HEK293T (cell line): ENCODE data around the gene PF4V1.

Experiments used
- CTCF ChIA-PET: fragments of 350-600 bp; formaldehyde crosslinking; extraction: SDS; loops from one replicate; lab custom pipeline; 2021; ENCODE audit warnings: antibody characterized with exemption, inconsistent platforms; lab: Yijun Ruan, JAX
- POLR2A ChIA-PET: fragments of 350-600 bp; formaldehyde crosslinking; extraction: SDS; loops from one replicate; lab custom pipeline; 2020; ENCODE audit warnings: antibody characterized with exemption, inconsistent platforms; lab: Yijun Ruan, JAX
- DNase-seq: peaks from one replicate; pipeline ENCODE4 v3.0.0; 2012; ENCODE audit warnings: mixed read lengths; ENCODE audit errors: extremely low spot score
- ARNT ChIP-seq: fragments of 450-650 bp; IDR thresholded peaks from 2 replicates; pipeline ENCODE4 v1.6.1; 2017; ENCODE audit warnings: mild to moderate bottlenecking
- BHLHE40 ChIP-seq: fragments of 450-650 bp; IDR thresholded peaks from 2 replicates; pipeline ENCODE4 v1.6.1; 2016; ENCODE audit warnings: mild to moderate bottlenecking, moderate library complexity, borderline replicate concordance
- CTBP1 ChIP-seq: fragments of 450-650 bp; IDR thresholded peaks from 2 replicates; pipeline ENCODE4 v1.6.1; 2016; ENCODE audit warnings: borderline replicate concordance
- ELF4 ChIP-seq: fragments of 450-650 bp; IDR thresholded peaks from 2 replicates; pipeline ENCODE4 v1.6.1; 2017; ENCODE audit warnings: antibody characterized with exemption
- FOXA1 ChIP-seq: fragments of 450-650 bp; IDR thresholded peaks from 2 replicates; pipeline ENCODE4 v1.6.1; 2016; ENCODE audit warnings: mild to moderate bottlenecking
- FOXK2 ChIP-seq: fragments of 450-650 bp; IDR thresholded peaks from 2 replicates; pipeline ENCODE4 v1.6.1; 2016; ENCODE audit warnings: mild to moderate bottlenecking
- FOXM1 ChIP-seq: fragments of 450-650 bp; IDR thresholded peaks from 2 replicates; pipeline ENCODE4 v1.6.1; 2017; ENCODE audit warnings: mild to moderate bottlenecking, borderline replicate concordance
- HDGF ChIP-seq: fragments of 450-650 bp; IDR thresholded peaks from 2 replicates; pipeline ENCODE4 v1.6.1; 2017; ENCODE audit warnings: antibody characterized with exemption, borderline replicate concordance
- L3MBTL2 ChIP-seq: fragments of 450-650 bp; conservative IDR thresholded peaks from 2 replicates; pipeline ENCODE4 v1.6.1; 2016; ENCODE audit warnings: mild to moderate bottlenecking
- LEF1 ChIP-seq: fragments of 450-650 bp; IDR thresholded peaks from 2 replicates; pipeline ENCODE4 v1.6.1; 2017; ENCODE audit warnings: mild to moderate bottlenecking, borderline replicate concordance
- NFRKB ChIP-seq: fragments of 450-650 bp; IDR thresholded peaks from 2 replicates; pipeline ENCODE4 v1.6.1; 2016; ENCODE audit warnings: mild to moderate bottlenecking, moderate library complexity
- PKNOX1 ChIP-seq: fragments of 450-650 bp; IDR thresholded peaks from 2 replicates; pipeline ENCODE4 v1.6.1; 2016
- SP1 ChIP-seq: fragments of 450-650 bp; IDR thresholded peaks from 2 replicates; pipeline ENCODE4 v1.6.1; 2017
- SUZ12 ChIP-seq: fragments of 450-650 bp; IDR thresholded peaks from 2 replicates; pipeline ENCODE4 v1.6.1; 2016; ENCODE audit warnings: mild to moderate bottlenecking
- TARDBP ChIP-seq: fragments of 450-650 bp; IDR thresholded peaks from 2 replicates; pipeline ENCODE4 v1.6.1; 2016
- ZNF384 ChIP-seq: fragments of 450-650 bp; IDR thresholded peaks from 2 replicates; pipeline ENCODE4 v1.6.1; 2016

Gene PF4V1

GRCh38 chr4:73823760-73824159, 29.3 kb upstream of the PF4V1 start:
- ChIA-PET CTCF (no interaction called here), POLR2A (no interaction called here)
- DNase-seq = no peak
- no peak for TF ChIP-seq FOXK2
- TF ChIP-seq PKNOX1 = no peak
- no peak for TF ChIP-seq ELF4
- TF ChIP-seq NFRKB = no peak
- no peak for TF ChIP-seq L3MBTL2
- TF ChIP-seq FOXA1 = no peak
- TF ChIP-seq CTBP1 = no peak
- TF ChIP-seq ZNF384 = no peak
- no peak for TF ChIP-seq ARNT
- no peak for TF ChIP-seq SP1
- TF ChIP-seq SUZ12 = no peak
- TF ChIP-seq HDGF = no peak
- TF ChIP-seq TARDBP = no peak
- TF ChIP-seq LEF1 = no peak
- no peak for TF ChIP-seq FOXM1
- no peak for TF ChIP-seq BHLHE40

GRCh38 chr4:73828956-73829355, 24.1 kb upstream of the PF4V1 start:
- ChIA-PET POLR2A (no interaction called here), CTCF (no interaction called here)
- no peak for DNase-seq
- TF ChIP-seq ZNF384 = no peak
- no peak for TF ChIP-seq PKNOX1
- TF ChIP-seq BHLHE40 = no peak
- no peak for TF ChIP-seq ARNT
- no peak for TF ChIP-seq CTBP1
- no peak for TF ChIP-seq L3MBTL2
- no peak for TF ChIP-seq HDGF
- TF ChIP-seq FOXM1 = no peak
- TF ChIP-seq SUZ12 = no peak
- TF ChIP-seq ELF4 = no peak
- no peak for TF ChIP-seq FOXA1
- TF ChIP-seq NFRKB = no peak
- TF ChIP-seq TARDBP = no peak
- TF ChIP-seq LEF1 = no peak

- DNase-seq = no peak
- ChIA-PET POLR2A (no interaction called here), CTCF (no interaction called here)
- TF ChIP-seq NFRKB (no peak), TARDBP (no peak), FOXK2 (no peak), FOXM1 (no peak), SP1 (no peak), FOXA1 (no peak), CTBP1 (no peak), ARNT (no peak), ELF4 (no peak), SUZ12 (no peak), ZNF384 (no peak), HDGF (no peak), PKNOX1 (no peak), L3MBTL2 (no peak), LEF1 (no peak), BHLHE40 (no peak)
Observed at GRCh38 chr4:73831569-73831968, 21.5 kb upstream of the PF4V1 start.

GRCh38 chr4:73832651-73833237, 20.4 kb upstream of the PF4V1 start:
- POLR2A ChIA-PET = no interaction called here
- CTCF ChIA-PET = no interaction called here
- no peak for DNase-seq
- TF ChIP-seq TARDBP (no peak), FOXK2 (no peak), SUZ12 (no peak), FOXM1 (no peak), L3MBTL2 (no peak), ARNT (no peak), SP1 (no peak), BHLHE40 (no peak), FOXA1 (no peak), NFRKB (no peak), HDGF (no peak), ZNF384 (no peak)

GRCh38 chr4:73836373-73837279, 16.5 kb upstream of the PF4V1 start, which contains the start of gene CXCL6:
Gene CXCL6 (plus strand): TSS chr4:73836678. CDS start chr4:73836751, 73 bp downstream.
- CTCF ChIA-PET = no interaction called here
- POLR2A ChIA-PET = no interaction called here
- no peak for DNase-seq
- TF ChIP-seq FOXK2 (no peak), SUZ12 (no peak), BHLHE40 (no peak), NFRKB (no peak), TARDBP (no peak), HDGF (no peak), PKNOX1 (no peak), FOXA1 (no peak), L3MBTL2 (no peak), CTBP1 (no peak)
